SU-DHL-6 (cell line): ENCODE data around the gene HPS4.

Source experiments
- EZH2phosphoT487 ChIP-seq: fragments of 200-600 bp; sonication (generic), shearing (Covaris generic); conservative IDR thresholded peaks from 2 replicates; pipeline ENCODE4 v1.6.1; 2018; ENCODE audit warnings: mild to moderate bottlenecking, antibody characterized with exemption, low read length, moderate library complexity, mixed read lengths
- TF ChIP-seq, protein P1 (sequence below): fragments of 200-600 bp; sonication (generic); IDR thresholded peaks from one replicate; pipeline ENCODE4 v1.5.1; 2017; ENCODE audit warnings: antibody characterized with exemption, mild to moderate bottlenecking, low read length, moderate library complexity; ENCODE audit not compliant: insufficient read depth, poor library complexity, severe bottlenecking

- TF ChIP-seq, protein P1, sequence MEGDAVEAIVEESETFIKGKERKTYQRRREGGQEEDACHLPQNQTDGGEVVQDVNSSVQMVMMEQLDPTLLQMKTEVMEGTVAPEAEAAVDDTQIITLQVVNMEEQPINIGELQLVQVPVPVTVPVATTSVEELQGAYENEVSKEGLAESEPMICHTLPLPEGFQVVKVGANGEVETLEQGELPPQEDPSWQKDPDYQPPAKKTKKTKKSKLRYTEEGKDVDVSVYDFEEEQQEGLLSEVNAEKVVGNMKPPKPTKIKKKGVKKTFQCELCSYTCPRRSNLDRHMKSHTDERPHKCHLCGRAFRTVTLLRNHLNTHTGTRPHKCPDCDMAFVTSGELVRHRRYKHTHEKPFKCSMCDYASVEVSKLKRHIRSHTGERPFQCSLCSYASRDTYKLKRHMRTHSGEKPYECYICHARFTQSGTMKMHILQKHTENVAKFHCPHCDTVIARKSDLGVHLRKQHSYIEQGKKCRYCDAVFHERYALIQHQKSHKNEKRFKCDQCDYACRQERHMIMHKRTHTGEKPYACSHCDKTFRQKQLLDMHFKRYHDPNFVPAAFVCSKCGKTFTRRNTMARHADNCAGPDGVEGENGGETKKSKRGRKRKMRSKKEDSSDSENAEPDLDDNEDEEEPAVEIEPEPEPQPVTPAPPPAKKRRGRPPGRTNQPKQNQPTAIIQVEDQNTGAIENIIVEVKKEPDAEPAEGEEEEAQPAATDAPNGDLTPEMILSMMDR = no peak
- TF ChIP-seq EZH2phosphoT487 = no peak
Observed at GRCh38 chr22:26433805-26434204, 49.8 kb downstream of the HPS4 start.
